GM12864 (cell line): ENCODE results near the gene REL.
"Not testable (repeated sequence)": the region's sequence is repeated elsewhere in the genome, so short reads cannot be mapped to it uniquely, and the experiment has no call there.

Experiments used
- DNase-seq: peaks from one replicate; pipeline ENCODE4 v3.0.0-alpha.2; 2011; ENCODE audit warnings: low read depth
- H3K4me3 ChIP-seq: 2 replicates; pipeline ENCODE4 v1.5.1; 2011; ENCODE audit warnings: mild to moderate bottlenecking, low read depth, low read length, control low read depth
- TF ChIP-seq, protein P1 (sequence below): IDR thresholded peaks from 2 replicates; pipeline ENCODE4 v1.5.1; 2011; ENCODE audit warnings: low read depth, mild to moderate bottlenecking, moderate library complexity, low read length, control low read depth, inconsistent platforms; ENCODE audit errors: missing control alignments

Gene REL

DNA sequence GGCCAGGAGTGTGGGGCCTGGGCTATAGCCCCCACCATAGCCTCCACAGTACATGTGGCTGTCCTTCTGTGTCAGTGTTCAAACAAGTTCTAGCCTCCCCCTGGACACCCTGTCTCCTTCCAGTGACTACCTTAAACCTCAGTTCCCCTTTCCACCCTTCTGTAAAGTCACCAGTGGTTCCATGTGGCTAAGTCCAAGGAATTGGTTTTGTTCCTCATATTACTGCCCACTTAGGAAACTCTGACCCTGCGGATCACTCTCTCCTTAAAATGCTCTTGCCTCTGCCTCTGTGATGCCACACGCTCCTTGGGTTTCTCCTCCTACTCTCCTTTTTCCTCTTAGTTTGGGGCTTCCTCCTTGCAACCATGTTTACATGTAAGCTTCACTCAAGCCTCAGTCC lies 27.8 kb upstream of the REL start:
- TF ChIP-seq, protein P1, sequence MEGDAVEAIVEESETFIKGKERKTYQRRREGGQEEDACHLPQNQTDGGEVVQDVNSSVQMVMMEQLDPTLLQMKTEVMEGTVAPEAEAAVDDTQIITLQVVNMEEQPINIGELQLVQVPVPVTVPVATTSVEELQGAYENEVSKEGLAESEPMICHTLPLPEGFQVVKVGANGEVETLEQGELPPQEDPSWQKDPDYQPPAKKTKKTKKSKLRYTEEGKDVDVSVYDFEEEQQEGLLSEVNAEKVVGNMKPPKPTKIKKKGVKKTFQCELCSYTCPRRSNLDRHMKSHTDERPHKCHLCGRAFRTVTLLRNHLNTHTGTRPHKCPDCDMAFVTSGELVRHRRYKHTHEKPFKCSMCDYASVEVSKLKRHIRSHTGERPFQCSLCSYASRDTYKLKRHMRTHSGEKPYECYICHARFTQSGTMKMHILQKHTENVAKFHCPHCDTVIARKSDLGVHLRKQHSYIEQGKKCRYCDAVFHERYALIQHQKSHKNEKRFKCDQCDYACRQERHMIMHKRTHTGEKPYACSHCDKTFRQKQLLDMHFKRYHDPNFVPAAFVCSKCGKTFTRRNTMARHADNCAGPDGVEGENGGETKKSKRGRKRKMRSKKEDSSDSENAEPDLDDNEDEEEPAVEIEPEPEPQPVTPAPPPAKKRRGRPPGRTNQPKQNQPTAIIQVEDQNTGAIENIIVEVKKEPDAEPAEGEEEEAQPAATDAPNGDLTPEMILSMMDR = no peak
- DNase-seq = no peak
- H3K4me3 ChIP-seq = no peak overlapping the region

DNA sequence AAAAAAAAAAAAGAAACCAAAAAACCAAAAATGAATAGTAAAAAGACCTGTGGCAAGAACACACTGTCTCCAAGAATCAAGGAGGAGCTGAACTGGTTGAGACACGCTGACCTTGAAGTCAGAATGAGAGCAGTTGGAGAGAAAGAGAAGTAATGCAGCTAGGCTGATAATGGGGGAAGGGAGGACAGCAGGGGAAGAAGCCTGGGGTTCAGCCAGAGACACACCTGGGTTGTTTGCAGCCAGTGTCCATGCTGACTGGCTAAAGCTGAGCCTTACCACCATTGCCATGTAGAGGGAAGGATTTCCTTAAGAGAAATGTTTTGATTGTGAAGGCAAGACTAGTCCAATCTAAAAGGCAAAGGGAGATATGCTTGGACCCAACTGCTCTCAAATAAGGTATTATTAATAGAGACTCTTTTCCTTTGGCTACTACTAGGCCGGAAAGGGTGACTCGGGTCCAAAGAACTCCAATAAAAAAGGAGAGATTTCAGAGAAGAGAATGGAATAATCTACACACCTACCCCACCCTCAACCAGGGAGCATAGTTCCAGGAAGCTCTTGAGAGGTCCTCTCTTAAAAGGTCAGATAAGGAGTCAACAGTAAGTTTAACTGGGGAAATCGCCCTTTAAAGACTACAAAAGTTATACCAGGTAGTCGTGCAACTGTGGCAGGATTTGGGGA lies 25.2 kb upstream of the REL start:
- no peak for DNase-seq
- no peak overlapping the region for H3K4me3 ChIP-seq
- TF ChIP-seq, protein P1 = no peak

DNA sequence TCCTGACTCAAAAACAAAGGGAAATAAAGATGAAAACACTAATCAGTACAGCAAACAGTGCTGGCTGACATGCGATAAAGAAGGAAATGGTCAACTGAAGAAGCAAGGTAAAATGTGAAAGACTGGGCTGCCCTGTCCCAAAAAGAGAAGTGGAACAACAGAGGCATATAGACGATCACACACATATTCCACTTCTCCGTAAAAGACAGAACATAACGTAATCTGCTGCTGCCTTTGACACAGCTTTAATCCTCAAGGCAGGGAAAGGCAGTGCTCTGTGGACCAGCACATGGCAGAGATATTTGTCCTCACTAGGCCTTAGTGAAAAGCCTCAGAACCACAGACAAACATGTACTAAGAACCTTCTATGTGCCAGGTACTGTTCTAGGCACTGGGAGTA lies 24.3 kb upstream of the REL start:
- TF ChIP-seq, protein P1 = no peak
- no peak for DNase-seq
- no peak overlapping the region for H3K4me3 ChIP-seq

DNA sequence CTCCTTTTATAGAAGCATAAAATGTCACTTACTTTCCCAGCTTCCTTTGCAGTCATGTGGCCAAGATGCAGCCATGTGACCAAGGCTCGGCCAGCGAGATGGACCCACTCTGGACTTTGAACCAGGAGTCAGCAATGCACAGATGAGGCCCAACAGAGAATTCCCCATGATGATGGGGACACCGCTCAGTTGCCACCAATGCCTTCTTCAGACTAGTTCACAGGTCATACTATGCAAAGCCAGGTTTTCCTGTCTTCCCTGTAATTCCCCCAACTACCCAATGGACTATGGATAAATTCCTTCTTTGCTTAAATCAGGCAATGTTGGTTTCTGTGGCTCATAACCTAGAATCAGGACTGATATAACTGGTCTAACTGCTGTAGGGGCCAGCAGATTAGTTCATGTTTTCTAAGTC lies 22.5 kb upstream of the REL start:
- TF ChIP-seq, protein P1 = no peak
- H3K4me3 ChIP-seq = no peak overlapping the region
- no peak for DNase-seq

DNA sequence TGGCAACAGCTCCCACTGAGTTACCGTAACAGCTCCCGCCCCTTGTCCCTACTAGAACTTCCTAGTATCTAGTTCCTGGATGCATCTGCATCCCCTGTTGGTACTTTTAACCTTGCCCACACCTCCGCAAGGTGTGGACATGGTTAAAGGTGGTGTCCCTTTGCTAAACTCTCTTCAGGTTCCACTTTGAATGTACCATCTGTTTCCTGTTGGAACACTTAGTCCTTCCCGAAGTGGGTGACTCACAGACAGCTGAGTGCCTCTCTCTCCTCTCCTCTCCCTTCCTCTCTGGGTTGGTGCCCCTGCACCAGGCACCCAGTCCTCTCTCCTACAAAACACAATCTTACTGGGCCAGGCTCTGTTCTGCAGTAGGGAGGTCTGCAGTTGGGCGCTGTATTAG lies 19.6 kb upstream of the REL start:
- no peak for DNase-seq

DNA sequence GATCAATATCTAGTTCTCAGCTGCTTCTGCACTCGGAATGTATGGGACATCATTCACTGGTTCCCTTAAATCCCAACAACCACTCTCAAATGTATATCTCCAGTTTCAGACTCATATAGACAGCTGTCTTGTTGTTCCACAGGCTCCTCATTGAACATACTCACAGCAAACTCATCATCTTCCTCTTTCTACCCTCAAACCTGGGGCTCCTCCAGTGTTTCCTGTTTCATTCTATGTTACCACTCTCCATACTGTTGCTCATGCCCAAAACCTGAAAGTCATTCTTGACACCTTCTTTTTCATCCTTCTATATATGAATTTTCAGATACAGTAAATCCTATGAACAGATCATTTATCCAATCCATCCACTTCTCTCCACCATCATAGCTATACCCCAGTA lies 18.7 kb upstream of the REL start:
- TF ChIP-seq, protein P1 = no peak
- DNase-seq = no peak
- no peak overlapping the region for H3K4me3 ChIP-seq

More for the DNA sequence above, 19.6 kb upstream of the REL start:
- H3K4me3 ChIP-seq = no peak overlapping the region
- TF ChIP-seq, protein P1 = no peak

DNA sequence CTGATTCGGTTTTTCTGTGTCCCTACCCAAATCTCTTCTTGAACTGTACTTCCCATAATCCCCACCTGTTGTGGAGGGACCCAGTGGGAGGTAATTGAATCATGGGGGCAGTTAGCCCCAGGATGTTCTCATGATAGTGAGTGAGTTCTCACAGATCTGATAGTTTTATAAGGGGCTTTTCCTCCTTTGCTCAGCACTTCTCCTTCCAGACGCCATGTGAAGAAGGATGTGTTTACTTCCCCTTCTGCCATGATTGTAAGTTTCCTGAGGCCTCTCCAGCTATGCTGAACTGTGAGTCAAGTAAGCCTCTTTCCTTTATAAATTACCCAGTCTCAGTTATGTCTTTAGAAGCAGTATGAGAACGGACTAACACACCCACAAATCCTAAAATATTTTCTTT lies 16.0 kb upstream of the REL start:
- H3K4me3 ChIP-seq, DNase-seq: not testable (repeated sequence)

DNA sequence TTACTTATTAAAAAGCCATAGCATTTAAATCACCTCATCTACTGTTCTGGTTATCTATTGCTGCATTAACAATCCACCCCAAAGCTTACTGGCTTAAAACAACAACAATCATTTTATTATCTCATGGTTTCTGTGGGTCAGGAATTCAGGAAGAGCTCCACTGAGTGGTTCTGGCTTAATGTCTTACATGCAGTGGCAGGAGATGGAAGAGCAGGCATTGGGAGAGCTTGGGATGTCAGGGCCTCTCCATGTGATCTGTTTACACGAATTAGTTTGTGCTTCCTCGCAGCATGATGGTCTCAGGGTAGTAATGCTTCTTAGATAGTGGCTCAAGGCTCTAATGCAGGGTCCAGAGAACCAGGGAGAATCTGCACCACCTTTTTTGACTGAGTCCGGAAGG lies 14.4 kb upstream of the REL start:
- TF ChIP-seq, protein P1 = no peak
- no peak for DNase-seq
- no peak overlapping the region for H3K4me3 ChIP-seq
